A549 (cell line): ENCODE results near the gene SMARCA1. TPM values are rescaled to one million over a fixed set of nuclear protein-coding genes. Genes with fewer than 3 reads are reported as not detected.

ENCODE experiments used
- ATAC-seq, 2 experiments: fragments of 200-7000 bp in 1 of 2; fragments of >200 bp in 1 of 2; cut with Nextera tagmentation in 1 of 2; cut with Tn5 transposase in 1 of 2; 3 replicates each; pipeline versions ENCODE4 v1.8.0 to v1.9.1; 2018 to 2020; ENCODE audit warnings: mild to moderate bottlenecking in 1 of 2, moderate library complexity in 1 of 2
- CTCF ChIA-PET: fragments of 300-600 bp; sonication (Branson Sonifier 250); formaldehyde crosslinking; extraction: SDS; loops from one replicate; lab custom pipeline; 2021; ENCODE audit warnings: antibody characterized with exemption, inconsistent platforms; lab: Yijun Ruan, JAX
- POLR2A ChIA-PET: fragments of 350-600 bp; formaldehyde crosslinking; extraction: SDS; loops from one replicate; lab custom pipeline; 2021; ENCODE audit warnings: antibody characterized with exemption, inconsistent platforms; lab: Yijun Ruan, JAX
- DNase-seq, 2 experiments: peaks; one replicate each; pipeline versions ENCODE4 v3.0.0 to v3.0.0-alpha.2; 2011 to 2016; ENCODE audit warnings: low read depth in 1 of 2, low spot score in 1 of 2
- FAIRE-seq: peaks from 2 replicates; lab custom pipeline; 2011; peaks lifted over from hg19 to GRCh38; lab: Jason Lieb, UNC
- H3K27ac ChIP-seq, 2 experiments: fragments of >200 bp; sonication (Bioruptor Twin); formaldehyde crosslinking; 3 replicates each; pipeline ENCODE4 v1.5.1; 2016 to 2017
- H3K4me1 ChIP-seq: fragments of >200 bp; sonication (Bioruptor Twin); formaldehyde crosslinking; 3 replicates; pipeline ENCODE4 v1.6.1; 2016
- H3K4me2 ChIP-seq: fragments of >200 bp; sonication (Bioruptor Twin); formaldehyde crosslinking; 3 replicates; pipeline ENCODE4 v1.6.1; 2016
- H3K4me3 ChIP-seq: fragments of >200 bp; sonication (Bioruptor Twin); formaldehyde crosslinking; 3 replicates; pipeline ENCODE4 v1.5.1; 2016
- H3K9me3 ChIP-seq: fragments of >200 bp; sonication (Bioruptor Twin); formaldehyde crosslinking; 3 replicates; pipeline ENCODE4 v1.6.1; 2016
- BHLHE40 ChIP-seq: IDR thresholded peaks from 2 replicates; pipeline ENCODE4 v1.6.1; 2012; ENCODE audit warnings: low read depth, low read length, inconsistent platforms
- CBX2 ChIP-seq: fragments of 200-600 bp; sonication (generic); IDR thresholded peaks from 2 replicates; pipeline ENCODE4 v1.6.1; 2016; ENCODE audit warnings: low read depth, mild to moderate bottlenecking, borderline replicate concordance
- CBX8 ChIP-seq: fragments of 200-600 bp; sonication (generic); IDR thresholded peaks from 2 replicates; pipeline ENCODE4 v1.6.1; 2016
- CHD4 ChIP-seq: fragments of 200-600 bp; sonication (generic); IDR thresholded peaks from 2 replicates; pipeline ENCODE4 v1.6.1; 2016; ENCODE audit warnings: antibody characterized with exemption, mild to moderate bottlenecking, borderline replicate concordance
- EHMT2 ChIP-seq: fragments of 200-600 bp; sonication (generic); IDR thresholded peaks from 2 replicates; pipeline ENCODE4 v1.6.1; 2016; ENCODE audit warnings: antibody characterized with exemption, low read depth, mild to moderate bottlenecking, moderate library complexity
- EP300 ChIP-seq, 2 experiments: fragments of >200 bp; sonication (Bioruptor Twin); formaldehyde crosslinking; IDR thresholded peaks; 2 replicates in 1 of 2; 3 replicates in 1 of 2; pipeline ENCODE4 v1.6.1; 2016 to 2017
- ESRRA ChIP-seq: fragments of 150-350 bp; IDR thresholded peaks from 2 replicates; pipeline ENCODE4 v1.6.1; 2014; ENCODE audit warnings: mild to moderate bottlenecking, low read length, borderline replicate concordance
- FOSB ChIP-seq: fragments of 250-450 bp; sonication (Bioruptor Pico); IDR thresholded peaks from 2 replicates; pipeline ENCODE4 v1.5.0; 2020; ENCODE audit warnings: mild to moderate bottlenecking, moderate library complexity
- FOSL2 ChIP-seq, 2 experiments: fragments of 450-650 bp in 1 of 2; fragments of >200 bp in 1 of 2; sonication (Bioruptor Twin) in 1 of 2; formaldehyde crosslinking; IDR thresholded peaks; 2 replicates each; pipeline versions ENCODE4 v1.5.0 to v1.6.1; 2016 to 2020; ENCODE audit warnings: mild to moderate bottlenecking in 1 of 2, moderate library complexity in 1 of 2
- FOXS1 ChIP-seq: fragments of 250-450 bp; sonication (Bioruptor Pico); IDR thresholded peaks from 2 replicates; pipeline ENCODE4 v1.5.0; 2020; ENCODE audit warnings: mild to moderate bottlenecking, moderate library complexity
- GATA3 ChIP-seq: IDR thresholded peaks from 2 replicates; pipeline ENCODE4 v1.6.1; 2012; ENCODE audit warnings: borderline replicate concordance
- HDAC2 ChIP-seq: fragments of 200-600 bp; sonication (generic); IDR thresholded peaks from 2 replicates; pipeline ENCODE4 v1.6.1; 2016
- HEYL ChIP-seq: fragments of 250-450 bp; sonication (Bioruptor Pico); IDR thresholded peaks from 2 replicates; pipeline ENCODE4 v1.8.0; 2021; ENCODE audit warnings: mild to moderate bottlenecking, moderate library complexity
- HOXB13 ChIP-seq: fragments of 250-450 bp; sonication (Bioruptor Pico); IDR thresholded peaks from 2 replicates; pipeline ENCODE4 v1.5.0; 2020; ENCODE audit warnings: low read depth, mild to moderate bottlenecking, moderate library complexity
- HOXB5 ChIP-seq: fragments of 250-450 bp; sonication (Bioruptor Pico); IDR thresholded peaks from 2 replicates; pipeline ENCODE4 v1.5.0; 2020; ENCODE audit warnings: mild to moderate bottlenecking, moderate library complexity
- JUN ChIP-seq, 2 experiments: fragments of >200 bp; sonication (Bioruptor Twin); formaldehyde crosslinking; IDR thresholded peaks; 2 replicates in 1 of 2; 3 replicates in 1 of 2; pipeline ENCODE4 v1.6.1; 2016 to 2017
- NPAS2 ChIP-seq: fragments of 250-450 bp; sonication (Bioruptor Pico); IDR thresholded peaks from 2 replicates; pipeline ENCODE4 v1.8.0; 2022; ENCODE audit warnings: mild to moderate bottlenecking, moderate library complexity, borderline replicate concordance
- PHF8 ChIP-seq: fragments of 200-600 bp; sonication (generic); IDR thresholded peaks from 2 replicates; pipeline ENCODE4 v1.6.1; 2016; ENCODE audit warnings: low read depth, mild to moderate bottlenecking, antibody characterized with exemption, moderate library complexity, borderline replicate concordance
- POLR2AphosphoS2 ChIP-seq: conservative IDR thresholded peaks from 2 replicates; pipeline ENCODE4 v1.6.1; 2012; ENCODE audit warnings: low read length, improper control_type of control experiment, inconsistent platforms
- SREBF2 ChIP-seq: fragments of 450-650 bp; IDR thresholded peaks from 2 replicates; pipeline ENCODE4 v1.6.1; 2014; ENCODE audit warnings: mild to moderate bottlenecking, moderate library complexity
- TP53 ChIP-seq: fragments of 250-450 bp; sonication (Bioruptor Pico); IDR thresholded peaks from 2 replicates; pipeline ENCODE4 v1.5.0; 2021; ENCODE audit warnings: mild to moderate bottlenecking, moderate library complexity
- ZC3H11A ChIP-seq: fragments of 450-650 bp; IDR thresholded peaks from 2 replicates; pipeline ENCODE4 v1.6.1; 2014; ENCODE audit warnings: antibody characterized with exemption, mild to moderate bottlenecking
- ZSCAN20 ChIP-seq: fragments of 250-450 bp; sonication (Bioruptor Pico); IDR thresholded peaks from 2 replicates; pipeline ENCODE4 v1.8.0; 2022; ENCODE audit warnings: mild to moderate bottlenecking, moderate library complexity
- WGBS: methylation state at CpG from one replicate; pipeline ENCODE4 v1.1.6; 2017; ENCODE audit errors: missing lambda C conversion rate; 5-methylcytosine and 5-hydroxymethylcytosine counted together
- polyA plus RNA-seq, 4 experiments: library from polyadenylated mRNA; depleted of rRNA in 3 of 4; stranded (reverse); fragments of >200 nt; fragmentation: RNase III in 1 of 4; extraction: RNeasy Plus Mini Kit Qiagen cat#74134 plus additional on column Dnase treatment in 1 of 4; gene quantifications; 2 replicates in 3 of 4; 3 replicates in 1 of 4; pipeline ENCODE4 v1.2.3, GENCODE V29; 2011 to 2017
- TF ChIP-seq, protein P1 (sequence below): fragments of >200 bp; sonication (Bioruptor Twin); formaldehyde crosslinking; IDR thresholded peaks from 2 replicates; pipeline ENCODE4 v1.6.1; 2016
- TF ChIP-seq, protein P2 (sequence below): IDR thresholded peaks from 2 replicates; pipeline ENCODE4 v1.6.1; 2012
- TF ChIP-seq, protein P3 (sequence below): IDR thresholded peaks from 2 replicates; pipeline ENCODE4 v1.6.1; 2012; ENCODE audit warnings: low read depth, borderline replicate concordance
- TF ChIP-seq, protein P4 (sequence below): fragments of 450-650 bp; IDR thresholded peaks from 2 replicates; pipeline ENCODE4 v1.6.1; 2014; ENCODE audit warnings: antibody characterized with exemption
- TF ChIP-seq, protein P5 (sequence below): fragments of 250-450 bp; sonication (Bioruptor Pico); IDR thresholded peaks from 2 replicates; pipeline ENCODE4 v1.5.0; 2021; ENCODE audit warnings: mild to moderate bottlenecking, moderate library complexity, borderline replicate concordance
- TF ChIP-seq, protein P6 (sequence below): fragments of 150-350 bp; IDR thresholded peaks from 2 replicates; pipeline ENCODE4 v1.6.1; 2014; ENCODE audit warnings: low read depth, mild to moderate bottlenecking, low read length

SMARCA1 gene
- polyA plus RNA-seq, 2 of the 4 experiments (the other 2 are of a cell fraction): 72.4 to 77.2 TPM

DNA sequence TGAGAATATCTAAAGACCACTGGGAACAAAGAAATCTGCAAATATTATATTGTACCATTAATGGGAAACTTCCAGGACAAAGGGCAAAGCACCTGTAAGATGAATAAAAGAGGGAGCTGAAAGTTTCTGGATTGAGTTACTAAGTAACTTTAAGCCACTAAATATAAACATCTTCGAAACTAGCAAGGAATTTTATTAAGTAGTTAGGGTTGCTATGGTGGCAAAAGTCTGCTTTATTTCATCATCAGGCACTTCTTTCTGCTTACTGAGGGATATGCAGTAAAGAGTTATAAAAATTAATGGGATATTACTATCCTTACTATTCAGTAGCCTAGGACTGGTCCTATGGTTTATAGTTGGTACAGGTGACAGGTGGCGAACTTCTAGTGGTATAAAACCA is 33.0 kb downstream of the SMARCA1 start:
- no peak overlapping the region for H3K4me3 ChIP-seq
- ChIA-PET CTCF (interaction anchor here (1.0 kb wide), 1 partner anchor 14 kb away, joined by 3 read pairs; no protein-coding TSS in a partner anchor), POLR2A (no interaction called here)
- H3K9me3 ChIP-seq: no peaks in the 10 kb centered on the region
- TF ChIP-seq ZSCAN20 (CRISPR knock-in tag) (no peak), JUN (IDR thresholded peaks at IDR 0.05) (no peak), HDAC2 (no peak), HEYL (CRISPR knock-in tag) (no peak), HOXB13 (CRISPR knock-in tag) (no peak), FOSL2 (IDR thresholded peaks at IDR 0.05) (no peak), FOSL2 (CRISPR knock-in tag; IDR thresholded peaks at IDR 0.05) (no peak), GATA3 (no peak), ZC3H11A (no peak), ESRRA (no peak), NPAS2 (CRISPR knock-in tag) (no peak), CHD4 (no peak), EP300 (IDR thresholded peaks at IDR 0.05) (no peak), BHLHE40 (no peak), POLR2AphosphoS2 (no peak), HOXB5 (no peak), FOXS1 (CRISPR knock-in tag) (no peak)
- TF ChIP-seq, protein P1, sequence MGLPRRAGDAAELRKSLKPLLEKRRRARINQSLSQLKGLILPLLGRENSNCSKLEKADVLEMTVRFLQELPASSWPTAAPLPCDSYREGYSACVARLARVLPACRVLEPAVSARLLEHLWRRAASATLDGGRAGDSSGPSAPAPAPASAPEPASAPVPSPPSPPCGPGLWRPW: no peak
- TF ChIP-seq, protein P2, sequence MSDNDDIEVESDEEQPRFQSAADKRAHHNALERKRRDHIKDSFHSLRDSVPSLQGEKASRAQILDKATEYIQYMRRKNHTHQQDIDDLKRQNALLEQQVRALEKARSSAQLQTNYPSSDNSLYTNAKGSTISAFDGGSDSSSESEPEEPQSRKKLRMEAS: no peak
- TF ChIP-seq, protein P3, sequence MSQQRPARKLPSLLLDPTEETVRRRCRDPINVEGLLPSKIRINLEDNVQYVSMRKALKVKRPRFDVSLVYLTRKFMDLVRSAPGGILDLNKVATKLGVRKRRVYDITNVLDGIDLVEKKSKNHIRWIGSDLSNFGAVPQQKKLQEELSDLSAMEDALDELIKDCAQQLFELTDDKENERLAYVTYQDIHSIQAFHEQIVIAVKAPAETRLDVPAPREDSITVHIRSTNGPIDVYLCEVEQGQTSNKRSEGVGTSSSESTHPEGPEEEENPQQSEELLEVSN: no peak
- TF ChIP-seq, protein P4, sequence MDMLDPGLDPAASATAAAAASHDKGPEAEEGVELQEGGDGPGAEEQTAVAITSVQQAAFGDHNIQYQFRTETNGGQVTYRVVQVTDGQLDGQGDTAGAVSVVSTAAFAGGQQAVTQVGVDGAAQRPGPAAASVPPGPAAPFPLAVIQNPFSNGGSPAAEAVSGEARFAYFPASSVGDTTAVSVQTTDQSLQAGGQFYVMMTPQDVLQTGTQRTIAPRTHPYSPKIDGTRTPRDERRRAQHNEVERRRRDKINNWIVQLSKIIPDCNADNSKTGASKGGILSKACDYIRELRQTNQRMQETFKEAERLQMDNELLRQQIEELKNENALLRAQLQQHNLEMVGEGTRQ: no peak
- ATAC-seq: no peak
- WGBS: 93% methylated on average over 2 of the region's 2 CpGs
- no peak for DNase-seq
- no peak overlapping the region for H3K4me2 ChIP-seq
- no peak for FAIRE-seq
- no peak overlapping the region for H3K27ac ChIP-seq
- H3K4me1 ChIP-seq: no peaks in the 10 kb centered on the region

DNA sequence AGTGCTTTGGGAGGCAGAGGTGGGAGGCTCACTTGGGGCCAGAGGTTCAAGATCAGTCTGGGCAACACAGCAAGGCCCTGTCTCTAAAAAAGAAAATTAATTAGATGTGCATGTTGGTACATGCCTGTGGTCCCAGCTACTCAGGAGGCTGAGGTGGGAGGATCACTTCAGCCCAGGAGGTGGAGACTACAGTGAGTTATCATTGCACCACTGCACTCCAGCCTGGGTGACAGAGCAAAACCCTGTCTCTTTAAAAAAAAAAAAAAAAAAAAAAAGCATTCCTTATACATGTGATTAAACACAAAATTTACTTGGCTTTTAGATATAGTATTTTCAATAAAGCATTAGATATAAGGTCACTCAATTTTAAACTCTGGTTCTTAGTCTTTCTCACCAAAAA is 34.9 kb downstream of the SMARCA1 start:
- no peak for DNase-seq
- Histone ChIP-seq H3K4me3 (no peak overlapping the region), H3K9me3 (no peaks in the 10 kb centered on the region), H3K27ac (no peak overlapping the region), H3K4me1 (no peaks in the 10 kb centered on the region), H3K4me2 (no peak overlapping the region)
- ChIA-PET CTCF (interaction anchor here (0.6 kb wide), 1 partner anchor 46 kb away, joined by 3 read pairs; no protein-coding TSS in a partner anchor), POLR2A (interaction anchor here (0.7 kb wide), 1 partner anchor 736 kb away, joined by 5 read pairs; no protein-coding TSS in a partner anchor)
- no peak for FAIRE-seq
- TF ChIP-seq HOXB5: no peak
- TF ChIP-seq GATA3: no peak
- ATAC-seq: no peak

DNA sequence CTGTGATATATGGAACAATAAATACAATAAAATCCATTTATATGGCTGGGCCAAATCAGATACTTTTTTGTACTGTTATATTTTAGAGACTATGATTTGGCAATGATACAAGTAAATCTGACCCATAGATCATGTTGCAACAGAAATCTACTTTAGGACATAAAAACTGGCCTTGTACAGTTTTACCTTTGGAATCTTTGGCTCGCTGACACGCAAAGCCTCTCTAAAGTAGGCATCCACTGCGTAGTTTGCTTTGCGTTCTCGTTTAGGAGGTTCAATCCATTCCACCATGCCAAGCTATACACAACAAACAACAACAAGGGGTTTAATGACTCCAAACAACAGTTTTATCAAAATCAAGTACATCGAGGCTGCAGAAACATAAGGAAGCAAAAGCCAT is 42.4 kb downstream of the SMARCA1 start:
- no peak for FAIRE-seq
- TF ChIP-seq TP53 (CRISPR knock-in tag) (no peak), EP300 (IDR thresholded peaks at IDR 0.05) (no peak), EHMT2 (no peak), PHF8 (no peak), NPAS2 (CRISPR knock-in tag) (no peak), SREBF2 (no peak), FOSB (CRISPR knock-in tag) (no peak), CBX8 (no peak), CBX2 (no peak), HDAC2 (no peak), HOXB13 (CRISPR knock-in tag) (no peak), HOXB5 (no peak)
- TF ChIP-seq, protein P5, sequence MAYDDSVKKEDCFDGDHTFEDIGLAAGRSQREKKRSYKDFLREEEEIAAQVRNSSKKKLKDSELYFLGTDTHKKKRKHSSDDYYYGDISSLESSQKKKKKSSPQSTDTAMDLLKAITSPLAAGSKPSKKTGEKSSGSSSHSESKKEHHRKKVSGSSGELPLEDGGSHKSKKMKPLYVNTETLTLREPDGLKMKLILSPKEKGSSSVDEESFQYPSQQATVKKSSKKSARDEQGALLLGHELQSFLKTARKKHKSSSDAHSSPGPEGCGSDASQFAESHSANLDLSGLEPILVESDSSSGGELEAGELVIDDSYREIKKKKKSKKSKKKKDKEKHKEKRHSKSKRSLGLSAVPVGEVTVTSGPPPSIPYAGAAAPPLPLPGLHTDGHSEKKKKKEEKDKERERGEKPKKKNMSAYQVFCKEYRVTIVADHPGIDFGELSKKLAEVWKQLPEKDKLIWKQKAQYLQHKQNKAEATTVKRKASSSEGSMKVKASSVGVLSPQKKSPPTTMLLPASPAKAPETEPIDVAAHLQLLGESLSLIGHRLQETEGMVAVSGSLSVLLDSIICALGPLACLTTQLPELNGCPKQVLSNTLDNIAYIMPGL: no peak
- TF ChIP-seq, protein P6, sequence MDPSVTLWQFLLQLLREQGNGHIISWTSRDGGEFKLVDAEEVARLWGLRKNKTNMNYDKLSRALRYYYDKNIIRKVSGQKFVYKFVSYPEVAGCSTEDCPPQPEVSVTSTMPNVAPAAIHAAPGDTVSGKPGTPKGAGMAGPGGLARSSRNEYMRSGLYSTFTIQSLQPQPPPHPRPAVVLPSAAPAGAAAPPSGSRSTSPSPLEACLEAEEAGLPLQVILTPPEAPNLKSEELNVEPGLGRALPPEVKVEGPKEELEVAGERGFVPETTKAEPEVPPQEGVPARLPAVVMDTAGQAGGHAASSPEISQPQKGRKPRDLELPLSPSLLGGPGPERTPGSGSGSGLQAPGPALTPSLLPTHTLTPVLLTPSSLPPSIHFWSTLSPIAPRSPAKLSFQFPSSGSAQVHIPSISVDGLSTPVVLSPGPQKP: no peak
- TF ChIP-seq, all 56 proteins: peak for 0
- Histone ChIP-seq H3K27ac (no peak overlapping the region), H3K4me3 (no peak overlapping the region), H3K4me2 (no peak overlapping the region), H3K9me3 (no peaks in the 10 kb centered on the region), H3K4me1 (no peaks in the 10 kb centered on the region)
- CTCF ChIA-PET: no interaction called here
- WGBS: 93% methylated on average over 6 of the region's 6 CpGs
- DNase-seq (no peak), ATAC-seq (no peak)
- POLR2A ChIA-PET: no interaction called here
